ENCODE results near the gene PCSK1N.
A peak's percentile ranks its signal among the peaks of the same experiment; 100 is the strongest.
"Not testable (repeated sequence)": the region's sequence is repeated elsewhere in the genome, so short reads cannot be mapped to it uniquely, and the experiment has no call there.

The PCSK1N gene

GRCh38 chrX:48819394-48819793 is 16.0 kb downstream of the PCSK1N start:
- DNase-seq: not testable (repeated sequence)

DNA sequence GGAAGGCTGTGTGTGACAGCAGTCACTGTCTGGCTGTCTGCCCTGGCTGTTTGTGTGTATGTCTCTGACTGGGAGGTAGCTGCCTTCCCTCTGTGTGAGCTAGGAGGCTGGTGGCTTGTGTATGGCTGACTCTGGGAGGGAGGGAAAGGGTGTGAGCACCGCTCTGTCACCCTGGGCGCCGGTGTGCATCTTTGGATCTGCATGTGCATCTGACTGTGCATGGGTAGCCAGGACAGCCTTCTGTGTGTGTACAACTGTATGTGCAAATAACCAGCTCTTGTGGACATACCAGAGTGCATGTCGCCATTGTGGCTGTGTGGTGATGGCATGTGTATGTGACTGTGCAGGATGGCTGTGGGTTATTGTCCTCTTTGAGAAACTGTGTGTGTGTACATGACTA is 16.5 kb downstream of the PCSK1N start:
- DNase-seq: no peak

DNA sequence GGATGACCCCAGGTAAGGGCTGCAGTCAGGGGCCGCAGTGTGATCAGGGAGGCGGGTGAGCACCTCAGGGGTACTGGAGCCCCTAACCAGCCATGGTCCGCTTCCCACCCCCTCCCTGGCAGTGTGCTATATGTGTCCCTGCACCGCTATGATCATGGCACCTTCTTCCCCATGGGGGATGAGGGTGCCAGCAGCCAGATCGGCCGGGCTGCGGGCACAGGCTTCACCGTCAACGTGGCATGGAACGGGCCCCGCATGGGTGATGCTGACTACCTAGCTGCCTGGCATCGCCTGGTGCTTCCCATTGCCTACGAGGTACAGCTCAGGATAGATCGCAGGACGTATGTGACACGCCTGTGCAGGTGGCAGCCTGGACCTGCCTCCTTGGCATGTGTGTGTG is 17.3 kb downstream of the PCSK1N start:
- DNase-seq: no peak

- no peak for DNase-seq
These were observed 19.2 kb downstream of the PCSK1N start for GRCh38 chrX:48816014-48816810.

DNA sequence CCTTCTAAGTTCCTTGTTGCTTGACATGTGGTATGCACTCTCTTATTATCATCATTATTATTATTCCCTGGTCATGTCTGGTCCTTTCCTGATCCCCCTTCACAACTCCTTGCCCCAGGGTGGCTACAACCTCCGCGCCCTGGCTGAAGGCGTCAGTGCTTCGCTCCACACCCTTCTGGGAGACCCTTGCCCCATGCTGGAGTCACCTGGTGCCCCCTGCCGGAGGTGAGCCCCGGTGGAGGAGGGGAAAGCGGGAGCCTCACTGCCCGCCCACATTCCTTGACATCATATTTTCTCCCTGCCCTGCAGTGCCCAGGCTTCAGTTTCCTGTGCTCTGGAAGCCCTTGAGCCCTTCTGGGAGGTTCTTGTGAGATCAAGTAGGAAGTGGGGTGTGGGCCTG is 20.1 kb downstream of the PCSK1N start:
- DNase-seq: no peak

DNA sequence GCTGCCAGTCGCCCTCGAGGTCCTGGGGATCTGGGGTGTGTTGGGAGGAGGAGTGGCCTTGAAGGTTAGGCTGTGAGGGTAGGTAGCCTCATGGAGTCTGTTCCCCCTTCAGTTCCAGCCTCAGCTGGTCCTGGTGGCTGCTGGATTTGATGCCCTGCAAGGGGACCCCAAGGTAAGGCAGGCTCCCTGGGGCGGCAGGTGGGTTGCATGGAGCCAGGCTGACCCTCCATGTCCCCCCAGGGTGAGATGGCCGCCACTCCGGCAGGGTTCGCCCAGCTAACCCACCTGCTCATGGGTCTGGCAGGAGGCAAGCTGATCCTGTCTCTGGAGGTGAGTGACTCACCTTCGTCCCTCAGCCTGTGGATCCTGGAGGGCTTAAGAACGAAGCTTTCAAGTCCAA is 20.7 kb downstream of the PCSK1N start:
- DNase-seq: no peak

GRCh38 chrX:48813644-48814043 is 21.8 kb downstream of the PCSK1N start:
- no peak for DNase-seq

DNA sequence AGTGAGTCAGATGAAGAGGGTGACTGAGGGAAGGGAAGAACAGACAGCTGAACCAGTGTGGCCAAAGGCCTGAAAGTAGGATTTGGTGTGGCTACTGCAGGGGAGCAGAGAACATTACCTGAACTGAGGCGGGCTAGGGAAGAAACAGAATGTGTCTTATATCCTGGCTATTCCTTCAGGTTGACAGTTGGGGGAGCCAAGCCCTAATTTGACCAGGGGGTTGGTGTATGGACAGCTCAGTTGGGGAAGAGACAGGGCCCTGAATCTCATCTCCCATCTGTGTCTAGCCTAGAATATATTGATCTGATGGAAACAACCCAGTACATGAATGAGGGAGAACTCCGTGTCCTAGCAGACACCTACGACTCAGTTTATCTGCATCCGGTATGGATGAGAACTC is 29.3 kb downstream of the PCSK1N start:
- no peak for DNase-seq

DNA sequence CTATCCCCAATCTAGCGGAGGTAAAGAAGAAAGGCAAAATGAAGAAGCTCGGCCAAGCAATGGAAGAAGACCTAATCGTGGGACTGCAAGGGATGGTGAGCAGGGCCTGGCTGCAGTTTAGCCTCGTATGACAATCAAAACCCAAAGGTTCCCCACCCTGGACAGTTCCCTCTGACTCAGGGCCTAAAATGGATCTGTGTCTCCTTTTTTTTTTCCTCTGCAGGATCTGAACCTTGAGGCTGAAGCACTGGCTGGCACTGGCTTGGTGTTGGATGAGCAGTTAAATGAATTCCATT is 32.6 kb downstream of the PCSK1N start:
- no peak for DNase-seq

- DNase-seq: peak; percentile 68
These were observed 33.1 kb downstream of the PCSK1N start for GRCh38 chrX:48802089-48802904.

GRCh38 chrX:48801280-48802088 is 33.9 kb downstream of the PCSK1N start, which contains the start of gene HDAC6:
Gene HDAC6 (plus strand): TSS chrX:48802067. CDS start chrX:48802693, 626 bp downstream.
- peak; percentile 96 for DNase-seq

DNA sequence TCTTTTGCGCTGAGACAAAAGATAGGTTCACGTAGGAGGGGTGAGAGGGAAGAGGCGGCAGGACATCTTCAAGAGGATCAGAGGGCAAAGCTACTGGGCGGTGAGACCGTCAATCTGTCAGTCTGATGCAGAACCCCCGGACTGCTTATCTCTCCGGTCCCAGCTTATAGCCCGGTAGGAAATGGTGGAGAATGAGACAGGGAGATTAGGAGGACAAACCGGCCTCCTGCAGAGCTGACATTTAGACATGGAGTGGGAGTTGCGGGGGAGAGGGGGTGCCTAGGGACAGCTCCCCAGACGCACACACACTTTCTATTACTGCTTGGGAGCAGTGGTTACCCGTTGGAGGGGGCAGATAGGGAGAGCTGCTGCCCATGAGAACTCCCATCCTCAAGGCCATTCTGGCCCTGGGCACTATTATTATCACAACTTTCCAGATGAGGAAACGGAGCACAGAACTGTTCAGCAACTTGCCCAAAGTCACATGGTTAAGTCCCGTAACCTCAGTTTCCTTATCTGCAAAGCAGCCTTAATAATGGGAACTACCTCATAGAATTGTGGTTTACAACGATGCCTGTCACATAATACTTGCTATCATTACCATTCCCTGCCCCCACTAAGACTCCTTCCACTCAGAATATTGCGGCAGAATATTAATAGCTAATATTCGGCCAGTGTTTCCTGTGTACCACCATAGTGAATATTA is 34.7 kb downstream of the PCSK1N start:
- DNase-seq: no peak

- no peak for DNase-seq
These were observed 37.1 kb downstream of the PCSK1N start for GRCh38 chrX:48798318-48798717.

GRCh38 chrX:48794911-48795515 is 40.4 kb downstream of the PCSK1N start:
- no peak for DNase-seq

- DNase-seq: no peak
These were observed 41.0 kb downstream of the PCSK1N start for GRCh38 chrX:48794340-48794910.

DNA sequence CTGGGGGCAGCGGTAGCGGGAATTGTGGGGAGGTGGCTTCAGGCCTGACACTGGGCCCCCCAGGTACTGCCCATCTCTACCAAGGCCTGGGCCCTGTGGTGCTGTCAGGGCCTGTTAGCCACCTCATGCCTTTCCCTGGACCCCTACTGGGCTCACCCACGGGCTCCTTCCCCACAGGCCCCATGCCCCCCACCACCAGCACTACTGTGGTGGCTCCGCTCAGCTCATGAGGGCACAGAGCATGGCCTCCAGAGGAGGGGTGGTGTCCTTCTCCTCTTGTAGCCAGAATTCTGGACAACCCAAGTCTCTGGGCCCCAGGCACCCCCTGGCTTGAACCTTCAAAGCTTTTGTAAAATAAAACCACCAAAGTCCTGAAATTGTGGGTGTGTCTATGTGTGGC is 41.5 kb downstream of the PCSK1N start:
- no peak for DNase-seq

- no peak for DNase-seq
These were observed 43.2 kb downstream of the PCSK1N start for GRCh38 chrX:48792219-48792618.

DNA sequence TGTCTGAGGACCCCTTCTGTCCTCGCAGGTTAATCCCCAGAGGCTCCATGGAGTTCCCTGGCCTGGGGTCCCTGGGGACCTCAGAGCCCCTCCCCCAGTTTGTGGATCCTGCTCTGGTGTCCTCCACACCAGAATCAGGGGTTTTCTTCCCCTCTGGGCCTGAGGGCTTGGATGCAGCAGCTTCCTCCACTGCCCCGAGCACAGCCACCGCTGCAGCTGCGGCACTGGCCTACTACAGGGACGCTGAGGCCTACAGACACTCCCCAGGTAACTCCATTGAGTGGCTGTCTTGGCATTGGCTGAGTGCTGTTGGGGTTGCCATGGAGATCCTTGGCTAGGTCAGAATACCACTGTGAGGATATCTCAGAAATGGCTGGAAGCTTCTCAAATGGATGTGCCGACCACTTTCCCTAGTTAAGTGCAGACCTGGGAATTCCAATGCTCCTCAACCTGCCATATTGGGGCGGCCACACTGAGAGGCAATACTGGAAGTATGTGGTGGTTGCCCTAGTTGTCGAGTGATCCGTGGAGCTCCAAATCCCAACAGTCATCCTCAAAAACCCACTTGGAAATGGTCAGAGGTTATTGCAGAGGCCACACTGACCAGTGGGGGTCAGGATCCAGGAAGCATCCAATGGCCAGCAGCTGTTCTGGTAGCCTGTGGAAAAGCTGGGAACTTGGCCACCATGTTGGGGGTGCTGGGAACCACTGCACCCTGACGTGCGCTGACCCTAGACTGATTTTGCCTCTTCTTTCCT is 44.2 kb downstream of the PCSK1N start:
- no peak for DNase-seq

DNA sequence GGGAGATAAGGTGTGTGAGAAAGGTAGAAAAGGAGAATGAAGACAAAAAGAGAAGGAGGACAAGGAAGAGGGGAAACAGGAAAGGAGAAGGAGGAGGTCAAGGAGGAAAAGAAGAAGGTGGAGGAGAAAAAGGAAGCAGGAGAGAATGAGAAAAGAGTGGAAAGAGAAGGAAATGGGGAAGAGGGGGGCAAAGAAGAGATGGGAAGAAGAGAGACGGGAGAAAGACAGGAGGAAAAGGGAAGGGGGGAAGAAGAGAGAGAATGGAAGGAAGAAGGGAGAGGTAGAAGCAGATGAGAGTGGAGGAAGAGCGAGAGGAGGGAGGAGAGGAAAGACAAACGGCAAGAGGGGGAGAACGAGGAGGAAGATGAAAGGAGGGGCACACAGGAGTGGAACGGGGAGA is 44.9 kb downstream of the PCSK1N start:
- DNase-seq: no peak

GRCh38 chrX:48789366-48790220 is 45.8 kb downstream of the PCSK1N start:
- DNase-seq: no peak
